22Rv1 (cell line): Measurements from ENCODE around the gene MPDZ.

Experiments used
- H3K27ac ChIP-seq: fragments of 450-650 bp; 2 replicates; pipeline ENCODE4 v1.5.1; 2017
- CTCF ChIP-seq: fragments of 450-650 bp; IDR thresholded peaks from 2 replicates; pipeline ENCODE4 v1.5.1; 2017; ENCODE audit warnings: mild to moderate bottlenecking
- ZFX ChIP-seq: fragments of 450-650 bp; IDR thresholded peaks from 2 replicates; pipeline ENCODE4 v1.6.1; 2017; ENCODE audit warnings: antibody characterized with exemption, borderline replicate concordance

Gene MPDZ

GRCh38 chr9:13149454-13149853 lies 130.0 kb downstream of the MPDZ start:
- TF ChIP-seq CTCF (no peak), ZFX (no peak)
- no peak overlapping the region for H3K27ac ChIP-seq

- H3K27ac ChIP-seq: no peak overlapping the region
- TF ChIP-seq CTCF (no peak), ZFX (no peak)
These were observed 132.7 kb downstream of the MPDZ start for GRCh38 chr9:13146840-13147239.

- TF ChIP-seq CTCF (no peak), ZFX (no peak)
- H3K27ac ChIP-seq: no peak overlapping the region
These were observed 134.2 kb downstream of the MPDZ start for GRCh38 chr9:13145340-13145739.

- no peak overlapping the region for H3K27ac ChIP-seq
- TF ChIP-seq CTCF (no peak), ZFX (no peak)
These were observed 135.2 kb downstream of the MPDZ start for GRCh38 chr9:13144166-13144775.

- H3K27ac ChIP-seq: no peak overlapping the region
- TF ChIP-seq ZFX: no peak
These were observed 136.2 kb downstream of the MPDZ start for GRCh38 chr9:13143281-13143680.

- no peak for TF ChIP-seq ZFX
- no peak overlapping the region for H3K27ac ChIP-seq
These were observed 136.7 kb downstream of the MPDZ start for GRCh38 chr9:13142776-13143175.

GRCh38 chr9:13141629-13142028 lies 137.9 kb downstream of the MPDZ start:
- TF ChIP-seq ZFX: no peak
- no peak for TF ChIP-seq CTCF

GRCh38 chr9:13140843-13141592 lies 138.5 kb downstream of the MPDZ start:
- TF ChIP-seq ZFX (no peak), CTCF (no peak)
- H3K27ac ChIP-seq: peak overlapping the region; percentile 40

More at GRCh38 chr9:13141629-13142028, 137.9 kb downstream of the MPDZ start:
- peak overlapping the region; percentile 40 for H3K27ac ChIP-seq
